Measurements from ENCODE around the gene CLDN9. TPM values are rescaled to one million over a fixed set of nuclear protein-coding genes. Genes with fewer than 3 reads are reported as not detected.

Gene CLDN9
- total RNA-seq, 1 experiment from 2014 or later: not detected

DNA sequence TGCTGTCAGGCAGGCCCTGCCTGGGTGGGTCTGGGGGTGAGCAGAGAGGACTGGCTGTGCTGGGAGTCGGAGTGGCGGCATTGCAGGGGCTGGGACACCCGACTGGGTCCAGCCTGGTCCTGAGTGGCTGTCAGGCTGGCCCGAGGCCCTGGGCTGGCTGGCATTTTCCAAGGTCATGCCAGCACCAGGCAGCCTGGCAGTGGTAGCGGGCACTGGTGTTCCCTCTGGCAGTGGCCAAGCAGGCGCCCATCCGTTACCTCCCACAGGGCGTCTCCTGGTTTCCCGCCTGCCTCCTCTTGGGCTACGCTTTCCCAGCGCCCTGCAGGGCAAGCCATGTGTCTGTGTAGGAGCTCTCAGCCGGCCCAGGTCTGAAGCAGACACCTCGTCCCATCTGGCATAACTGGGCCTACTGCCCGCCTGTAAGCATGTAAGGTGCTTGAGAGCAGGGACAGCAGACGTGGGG is 26.8 kb upstream of the CLDN9 start:
- POLR2A ChIA-PET (ENCODE audit: low non-redundant PET): no interaction called here
- H3K9me3 ChIP-seq (ENCODE audit: low read depth, low read length, poor library complexity, severe bottlenecking): no peaks in the 10 kb centered on the region
- TF ChIP-seq EZH2 (IDR thresholded peaks at IDR 0.05; ENCODE audit: borderline replicate concordance, low read depth, low read length, poor library complexity, severe bottlenecking): no peak
- TF ChIP-seq, protein P1, sequence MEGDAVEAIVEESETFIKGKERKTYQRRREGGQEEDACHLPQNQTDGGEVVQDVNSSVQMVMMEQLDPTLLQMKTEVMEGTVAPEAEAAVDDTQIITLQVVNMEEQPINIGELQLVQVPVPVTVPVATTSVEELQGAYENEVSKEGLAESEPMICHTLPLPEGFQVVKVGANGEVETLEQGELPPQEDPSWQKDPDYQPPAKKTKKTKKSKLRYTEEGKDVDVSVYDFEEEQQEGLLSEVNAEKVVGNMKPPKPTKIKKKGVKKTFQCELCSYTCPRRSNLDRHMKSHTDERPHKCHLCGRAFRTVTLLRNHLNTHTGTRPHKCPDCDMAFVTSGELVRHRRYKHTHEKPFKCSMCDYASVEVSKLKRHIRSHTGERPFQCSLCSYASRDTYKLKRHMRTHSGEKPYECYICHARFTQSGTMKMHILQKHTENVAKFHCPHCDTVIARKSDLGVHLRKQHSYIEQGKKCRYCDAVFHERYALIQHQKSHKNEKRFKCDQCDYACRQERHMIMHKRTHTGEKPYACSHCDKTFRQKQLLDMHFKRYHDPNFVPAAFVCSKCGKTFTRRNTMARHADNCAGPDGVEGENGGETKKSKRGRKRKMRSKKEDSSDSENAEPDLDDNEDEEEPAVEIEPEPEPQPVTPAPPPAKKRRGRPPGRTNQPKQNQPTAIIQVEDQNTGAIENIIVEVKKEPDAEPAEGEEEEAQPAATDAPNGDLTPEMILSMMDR (conservative IDR thresholded peaks at IDR 0.05; ENCODE audit: low read depth, low read length): no peak
- CTCF ChIA-PET: no interaction called here
- intact Hi-C loops (cut with micrococcal nuclease; ENCODE audit: unreplicated experiment): no loop called here
- no peaks in the 10 kb centered on the region for H3K36me3 ChIP-seq (ENCODE audit: insufficient read depth, low read length, poor library complexity, severe bottlenecking)
- H3K27me3 ChIP-seq (replicated peaks; ENCODE audit: insufficient read depth, low read depth, low read length, poor library complexity): no peaks in the 10 kb centered on the region
- peaks cover 2% of the 10 kb centered on the region for H3K4me1 ChIP-seq (ENCODE audit: insufficient read depth, low read length, poor library complexity, severe bottlenecking)
- H3K4me3 ChIP-seq (ENCODE audit: low read depth, low read length, poor library complexity, severe bottlenecking): no peak overlapping the region
- no peak overlapping the region for H3K27ac ChIP-seq (ENCODE audit: low read depth, low read length, poor library complexity, severe bottlenecking)
- no TSS peak for BruUV-seq (replicated peaks)
- DNase-seq (ENCODE audit: low spot score): no peak

GRCh38 chr16:2986623-2987188 is 26.0 kb upstream of the CLDN9 start:
- DNase-seq (ENCODE audit: low spot score): no peak
- no peak overlapping the region for H3K27ac ChIP-seq (ENCODE audit: low read depth, low read length, poor library complexity, severe bottlenecking)
- H3K4me3 ChIP-seq (ENCODE audit: low read depth, low read length, poor library complexity, severe bottlenecking): no peak overlapping the region
- no peaks in the 10 kb centered on the region for H3K36me3 ChIP-seq (ENCODE audit: insufficient read depth, low read length, poor library complexity, severe bottlenecking)
- intact Hi-C loops (cut with micrococcal nuclease; ENCODE audit: unreplicated experiment): no loop called here
- TF ChIP-seq EZH2 (IDR thresholded peaks at IDR 0.05; ENCODE audit: borderline replicate concordance, low read depth, low read length, poor library complexity, severe bottlenecking): no peak
- TF ChIP-seq, protein P1 (conservative IDR thresholded peaks at IDR 0.05; ENCODE audit: low read depth, low read length): no peak
- ChIA-PET POLR2A (ENCODE audit: low non-redundant PET) (no interaction called here), CTCF (no interaction called here)
- no peaks in the 10 kb centered on the region for H3K4me1 ChIP-seq (ENCODE audit: insufficient read depth, low read length, poor library complexity, severe bottlenecking)
- BruUV-seq (replicated peaks): no TSS peak
- H3K27me3 ChIP-seq (replicated peaks; ENCODE audit: insufficient read depth, low read depth, low read length, poor library complexity): no peaks in the 10 kb centered on the region
- no peaks in the 10 kb centered on the region for H3K9me3 ChIP-seq (ENCODE audit: low read depth, low read length, poor library complexity, severe bottlenecking)

DNA sequence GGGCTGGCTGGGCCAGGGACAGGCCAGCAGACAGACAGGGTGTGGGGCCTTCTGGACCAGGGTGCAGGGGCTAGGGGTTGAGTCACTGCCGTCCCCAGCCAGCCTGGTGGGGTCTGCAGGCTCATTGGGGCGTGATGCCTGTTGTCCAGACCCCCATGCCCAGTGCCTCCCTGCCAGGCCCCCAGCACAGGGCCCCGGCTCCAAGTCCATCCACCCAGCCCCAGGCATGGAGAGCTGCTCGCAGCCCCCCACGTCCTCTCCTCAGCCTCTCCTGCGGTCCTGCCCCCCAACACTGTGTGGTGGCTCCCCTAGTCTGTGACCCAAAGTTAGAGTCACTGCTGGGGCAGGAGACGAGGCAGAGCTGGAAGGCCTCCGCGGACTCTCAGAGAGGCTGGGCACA is 25.4 kb upstream of the CLDN9 start:
- CTCF ChIA-PET: no interaction called here
- intact Hi-C loops (cut with micrococcal nuclease; ENCODE audit: unreplicated experiment): no loop called here
- no peaks in the 10 kb centered on the region for H3K27me3 ChIP-seq (replicated peaks; ENCODE audit: insufficient read depth, low read depth, low read length, poor library complexity)
- no peak overlapping the region for H3K27ac ChIP-seq (ENCODE audit: low read depth, low read length, poor library complexity, severe bottlenecking)
- H3K4me3 ChIP-seq (ENCODE audit: low read depth, low read length, poor library complexity, severe bottlenecking): no peak overlapping the region
- H3K36me3 ChIP-seq (ENCODE audit: insufficient read depth, low read length, poor library complexity, severe bottlenecking): no peaks in the 10 kb centered on the region
- POLR2A ChIA-PET (ENCODE audit: low non-redundant PET): no interaction called here
- no peaks in the 10 kb centered on the region for H3K9me3 ChIP-seq (ENCODE audit: low read depth, low read length, poor library complexity, severe bottlenecking)
- DNase-seq (ENCODE audit: low spot score): no peak
- no peak for TF ChIP-seq EZH2 (IDR thresholded peaks at IDR 0.05; ENCODE audit: borderline replicate concordance, low read depth, low read length, poor library complexity, severe bottlenecking)
- TF ChIP-seq, protein P1 (conservative IDR thresholded peaks at IDR 0.05; ENCODE audit: low read depth, low read length): no peak
- no peaks in the 10 kb centered on the region for H3K4me1 ChIP-seq (ENCODE audit: insufficient read depth, low read length, poor library complexity, severe bottlenecking)
- BruUV-seq (replicated peaks): no TSS peak

All from A673 (cell line).